ENCODE measurements around the gene LRRC34.

- no peak for TF ChIP-seq CTCF (IDR thresholded peaks at IDR 0.05)
- TF ChIP-seq POLR2A (IDR thresholded peaks at IDR 0.05), result no peak
Measured at GRCh38 chr3:169787791-169788190, 24.9 kb downstream of the LRRC34 start.
